ENCODE data around the gene CCDC180. TPM values are rescaled to one million over a fixed set of nuclear protein-coding genes. Genes with fewer than 3 reads are reported as not detected.

The CCDC180 gene
- polyA plus RNA-seq, 1 donor from 2014 or later, result 5.8 TPM

GRCh38 chr9:97313243-97313642, 5.8 kb downstream of the CCDC180 start:
- Histone ChIP-seq H3K9ac (ENCODE audit: low read length) (no peak overlapping the region), H3K4me3 (ENCODE audit: low read length) (no peak overlapping the region), H3K4me2 (ENCODE audit: low read length) (no peak overlapping the region), H3K36me3 (ENCODE audit: insufficient read depth, low read length) (no peaks in the 10 kb centered on the region), H3K27ac (ENCODE audit: low read length) (no peak overlapping the region), H2AFZ (ENCODE audit: low read depth, low read length) (no peak overlapping the region), H4K20me1 (ENCODE audit: insufficient read depth) (no peaks in the 10 kb centered on the region), H3K9me2 (ENCODE audit: insufficient read depth, low read length) (no peaks in the 10 kb centered on the region), H3K9me3 (ENCODE audit: low read length) (no peaks in the 10 kb centered on the region), H3K27me3 (ENCODE audit: insufficient read depth, low read depth, low read length) (no peaks in the 10 kb centered on the region), H3K79me2 (replicated peaks; ENCODE audit: insufficient read depth, low read length) (no peaks in the 10 kb centered on the region), H3F3A (ENCODE audit: insufficient read depth, low read length, poor library complexity, severe bottlenecking) (no peaks in the 10 kb centered on the region)
- TF ChIP-seq REST (IDR thresholded peaks at IDR 0.05; ENCODE audit: borderline replicate concordance) (no peak), TAF1 (IDR thresholded peaks at IDR 0.05; ENCODE audit: low read depth) (no peak), SMC3 (conservative IDR thresholded peaks at IDR 0.05; ENCODE audit: poor library complexity) (no peak), POLR2AphosphoS5 (IDR thresholded peaks at IDR 0.05) (no peak), EP300 (conservative IDR thresholded peaks at IDR 0.05; ENCODE audit: poor library complexity, severe bottlenecking) (no peak), RAD21 (conservative IDR thresholded peaks at IDR 0.05) (no peak), EZH2 (IDR thresholded peaks at IDR 0.05; ENCODE audit: borderline replicate concordance, insufficient read depth, low read length, poor library complexity, severe bottlenecking) (no peak), CTCF (IDR thresholded peaks at IDR 0.05; ENCODE audit: poor library complexity, severe bottlenecking) (no peak), MXI1 (conservative IDR thresholded peaks at IDR 0.05; ENCODE audit: poor library complexity, severe bottlenecking) (no peak)

- Histone ChIP-seq H2AFZ (ENCODE audit: low read depth, low read length) (no peak overlapping the region), H3K27ac (ENCODE audit: low read length) (no peak overlapping the region), H3K9me2 (ENCODE audit: insufficient read depth, low read length) (no peaks in the 10 kb centered on the region), H3F3A (ENCODE audit: insufficient read depth, low read length, poor library complexity, severe bottlenecking) (no peaks in the 10 kb centered on the region), H4K20me1 (ENCODE audit: insufficient read depth) (no peaks in the 10 kb centered on the region), H3K4me3 (ENCODE audit: low read length) (no peak overlapping the region), H3K27me3 (ENCODE audit: insufficient read depth, low read depth, low read length) (no peaks in the 10 kb centered on the region), H3K9me3 (ENCODE audit: low read length) (no peaks in the 10 kb centered on the region), H3K4me2 (ENCODE audit: low read length) (no peak overlapping the region), H3K9ac (ENCODE audit: low read length) (no peak overlapping the region), H3K79me2 (replicated peaks; ENCODE audit: insufficient read depth, low read length) (no peaks in the 10 kb centered on the region), H3K36me3 (ENCODE audit: insufficient read depth, low read length) (no peaks in the 10 kb centered on the region)
- TF ChIP-seq POLR2AphosphoS5 (IDR thresholded peaks at IDR 0.05) (no peak), EZH2 (IDR thresholded peaks at IDR 0.05; ENCODE audit: borderline replicate concordance, insufficient read depth, low read length, poor library complexity, severe bottlenecking) (no peak), RAD21 (conservative IDR thresholded peaks at IDR 0.05) (no peak), CTCF (IDR thresholded peaks at IDR 0.05; ENCODE audit: poor library complexity, severe bottlenecking) (no peak), MXI1 (conservative IDR thresholded peaks at IDR 0.05; ENCODE audit: poor library complexity, severe bottlenecking) (no peak), EP300 (conservative IDR thresholded peaks at IDR 0.05; ENCODE audit: poor library complexity, severe bottlenecking) (no peak), SMC3 (conservative IDR thresholded peaks at IDR 0.05; ENCODE audit: poor library complexity) (no peak), TAF1 (IDR thresholded peaks at IDR 0.05; ENCODE audit: low read depth) (no peak), REST (IDR thresholded peaks at IDR 0.05; ENCODE audit: borderline replicate concordance) (no peak)
These were observed 6.3 kb downstream of the CCDC180 start for GRCh38 chr9:97313746-97314145.
